K562 treated with DMSO at 1 percent for 48 hours (cell line): Measurements from ENCODE around the gene ZC3H12A. TPM values are rescaled to one million over a fixed set of nuclear protein-coding genes. Genes with fewer than 3 reads are reported as not detected.

ENCODE experiments used
- total RNA-seq: library from RNA; unstranded; fragments of 300-600 nt; gene quantifications from 2 replicates; pipeline ENCODE4 v1.2.3, GENCODE V29; 2022; ENCODE audit warnings: low replicate concordance; ENCODE audit errors: extremely low read depth

The ZC3H12A gene
- total RNA-seq, result not detected in 2 replicates

GRCh38 chr1:37474046-37474696, at the start of gene ZC3H12A:
Gene ZC3H12A, plus strand, starts transcription at chr1:37474580. Its CDS starts 917 bp downstream, at chr1:37475497.

GRCh38 chr1:37514350-37515184, 40.2 kb downstream of the ZC3H12A start, which contains the start of gene MEAF6:
Gene MEAF6, minus strand, starts transcription at chr1:37514766. Its CDS starts 20 bp downstream, at chr1:37514746.

Other genes starting within 250 kb of the ZC3H12A start
- not detected in 2 replicates for gene MEAF6, start 40.2 kb downstream of the ZC3H12A start, total RNA-seq
- gene SNIP1, start 79.7 kb downstream of the ZC3H12A start, total RNA-seq, result not detected in 2 replicates
- gene DNALI1, start 82.4 kb downstream of the ZC3H12A start, total RNA-seq, result not detected in 2 replicates
- not detected in 2 replicates for gene GNL2, start 121.4 kb downstream of the ZC3H12A start, total RNA-seq
- gene RSPO1, start 160.3 kb downstream of the ZC3H12A start, total RNA-seq, result not detected in 2 replicates
- not detected in 2 replicates for gene CDCA8, start 217.9 kb downstream of the ZC3H12A start, total RNA-seq